ENCODE results near the gene MTMR2. TPM values are rescaled to one million over a fixed set of nuclear protein-coding genes. Genes with fewer than 3 reads are reported as not detected.

The MTMR2 gene
- total RNA-seq, 1 experiment from 2014 or later: 51.9 TPM

- intact Hi-C loops (cut with micrococcal nuclease): no loop called here
- DNase-seq (ENCODE audit: unreplicated experiment): no peak
- Mint-ChIP-seq H3K4me3 (ENCODE audit: unreplicated experiment) (no peak overlapping the region), H3K27me3 (ENCODE audit: insufficient read depth, unreplicated experiment) (no peaks in the 10 kb centered on the region), H3K4me1 (ENCODE audit: insufficient read depth, unreplicated experiment) (peaks cover 9% of the 10 kb centered on the region), H3K36me3 (ENCODE audit: insufficient read depth, unreplicated experiment) (peaks cover 57% of the 10 kb centered on the region), H3K9me3 (ENCODE audit: unreplicated experiment) (peaks cover 7% of the 10 kb centered on the region), H3K27ac (ENCODE audit: low read depth, unreplicated experiment) (no peak overlapping the region)
- BruUV-seq (replicated peaks): no TSS peak
- TF ChIP-seq CTCF (IDR thresholded peaks at IDR 0.05; ENCODE audit: unreplicated experiment): no peak
- ChIA-PET POLR2A (interaction anchor here (0.7 to 3.9 kb wide), 2 partner anchors 12 to 501 kb away, joined by 3 to 21 read pairs; partner anchors contain the start of genes CEP57 and FAM76B), CTCF (no interaction called here)
Measured at GRCh38 chr11:95802806-95803205, 121.1 kb downstream of the MTMR2 start.

- H3K27ac Mint-ChIP-seq (ENCODE audit: low read depth, unreplicated experiment): no peak overlapping the region
- DNase-seq (ENCODE audit: unreplicated experiment): no peak
- intact Hi-C loops (cut with micrococcal nuclease): no loop called here
- POLR2A ChIA-PET: interaction anchor here (3.9 kb wide), 1 partner anchor 10 kb away, joined by 21 read pairs; the partner anchor contains the start of genes CEP57 and FAM76B
- no peak overlapping the region for H3K4me3 Mint-ChIP-seq (ENCODE audit: unreplicated experiment)
- peaks cover 9% of the 10 kb centered on the region for H3K4me1 Mint-ChIP-seq (ENCODE audit: insufficient read depth, unreplicated experiment)
- no peak for TF ChIP-seq CTCF (IDR thresholded peaks at IDR 0.05; ENCODE audit: unreplicated experiment)
- CTCF ChIA-PET: interaction anchor here (1.4 kb wide), 1 partner anchor 35 kb away, joined by 3 read pairs; no protein-coding TSS in a partner anchor
- no peaks in the 10 kb centered on the region for H3K27me3 Mint-ChIP-seq (ENCODE audit: insufficient read depth, unreplicated experiment)
- peaks cover 50% of the 10 kb centered on the region for H3K36me3 Mint-ChIP-seq (ENCODE audit: insufficient read depth, unreplicated experiment)
- no TSS peak for BruUV-seq (replicated peaks)
- H3K9me3 Mint-ChIP-seq (ENCODE audit: unreplicated experiment): no peaks in the 10 kb centered on the region
Measured at GRCh38 chr11:95800438-95800837, 123.5 kb downstream of the MTMR2 start.

- POLR2A ChIA-PET: interaction anchor here (3.9 kb wide), 1 partner anchor 9 kb away, joined by 21 read pairs; the partner anchor contains the start of genes CEP57 and FAM76B
- H3K9me3 Mint-ChIP-seq (ENCODE audit: unreplicated experiment): no peaks in the 10 kb centered on the region
- H3K27ac Mint-ChIP-seq (ENCODE audit: low read depth, unreplicated experiment): no peak overlapping the region
Measured at GRCh38 chr11:95799546-95799945, 124.4 kb downstream of the MTMR2 start.

GRCh38 chr11:95796501-95796900, 127.4 kb downstream of the MTMR2 start:
- peaks cover 17% of the 10 kb centered on the region for H3K4me1 Mint-ChIP-seq (ENCODE audit: insufficient read depth, unreplicated experiment)
- intact Hi-C loops (cut with micrococcal nuclease): no loop called here
- TF ChIP-seq CTCF (IDR thresholded peaks at IDR 0.05; ENCODE audit: unreplicated experiment): no peak
- H3K36me3 Mint-ChIP-seq (ENCODE audit: insufficient read depth, unreplicated experiment): peaks cover 26% of the 10 kb centered on the region
- ChIA-PET POLR2A (no interaction called here), CTCF (interaction anchor here (0.6 to 1.0 kb wide), 4 partner anchors 27 to 1173 kb away, joined by 3 read pairs; no protein-coding TSS in a partner anchor)
- H3K27ac Mint-ChIP-seq (ENCODE audit: low read depth, unreplicated experiment): no peak overlapping the region
- H3K27me3 Mint-ChIP-seq (ENCODE audit: insufficient read depth, unreplicated experiment): no peaks in the 10 kb centered on the region
- no peaks in the 10 kb centered on the region for H3K9me3 Mint-ChIP-seq (ENCODE audit: unreplicated experiment)
- DNase-seq (ENCODE audit: unreplicated experiment): no peak
- BruUV-seq (replicated peaks): no TSS peak
- H3K4me3 Mint-ChIP-seq (ENCODE audit: unreplicated experiment): no peak overlapping the region

More at GRCh38 chr11:95799546-95799945, 124.4 kb downstream of the MTMR2 start:
- intact Hi-C loops (cut with micrococcal nuclease): no loop called here
- TF ChIP-seq CTCF (IDR thresholded peaks at IDR 0.05; ENCODE audit: unreplicated experiment): no peak
- Mint-ChIP-seq H3K36me3 (ENCODE audit: insufficient read depth, unreplicated experiment) (peaks cover 46% of the 10 kb centered on the region), H3K4me3 (ENCODE audit: unreplicated experiment) (no peak overlapping the region), H3K4me1 (ENCODE audit: insufficient read depth, unreplicated experiment) (peaks cover 9% of the 10 kb centered on the region), H3K27me3 (ENCODE audit: insufficient read depth, unreplicated experiment) (no peaks in the 10 kb centered on the region)
- DNase-seq (ENCODE audit: unreplicated experiment): no peak
- CTCF ChIA-PET: interaction anchor here (0.6 to 1.4 kb wide), 5 partner anchors 8 to 213 kb away, joined by 3 to 4 read pairs (median 3); no protein-coding TSS in a partner anchor
- BruUV-seq (replicated peaks): no TSS peak

All from MCF 10A (cell line).